Activated CD8-positive, alpha-beta memory T cell treated with anti-CD3 and anti-CD28 coated beads for 4 hours (primary cell): Measurements from ENCODE around the gene MYO6.

Experiments
- DNase-seq, 2 donors: peaks; one replicate each; pipeline ENCODE4 v3.0.0-alpha.2; 2020; ENCODE audit warnings: low read depth in 2 of 2

Gene MYO6

DNA sequence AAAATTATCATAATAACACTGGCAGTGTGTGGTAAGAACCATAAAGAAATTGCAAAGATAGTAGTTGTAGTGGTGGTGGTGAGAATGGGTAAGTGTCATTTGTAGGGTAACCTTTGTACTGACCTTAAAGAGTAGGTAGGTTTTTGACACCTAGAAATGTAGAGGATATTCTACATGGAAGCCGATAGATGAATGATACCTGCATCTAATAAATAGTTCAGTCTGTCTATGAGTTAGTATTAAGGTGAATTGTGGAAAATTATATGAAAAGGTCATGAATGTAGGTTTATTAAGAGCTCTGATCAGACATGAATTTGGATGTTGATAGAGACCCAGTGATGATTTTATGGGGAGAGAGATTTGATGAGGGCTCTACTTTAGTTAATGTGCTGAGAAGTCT lies 78.1 kb downstream of the MYO6 start:
- no peak for DNase-seq

DNA sequence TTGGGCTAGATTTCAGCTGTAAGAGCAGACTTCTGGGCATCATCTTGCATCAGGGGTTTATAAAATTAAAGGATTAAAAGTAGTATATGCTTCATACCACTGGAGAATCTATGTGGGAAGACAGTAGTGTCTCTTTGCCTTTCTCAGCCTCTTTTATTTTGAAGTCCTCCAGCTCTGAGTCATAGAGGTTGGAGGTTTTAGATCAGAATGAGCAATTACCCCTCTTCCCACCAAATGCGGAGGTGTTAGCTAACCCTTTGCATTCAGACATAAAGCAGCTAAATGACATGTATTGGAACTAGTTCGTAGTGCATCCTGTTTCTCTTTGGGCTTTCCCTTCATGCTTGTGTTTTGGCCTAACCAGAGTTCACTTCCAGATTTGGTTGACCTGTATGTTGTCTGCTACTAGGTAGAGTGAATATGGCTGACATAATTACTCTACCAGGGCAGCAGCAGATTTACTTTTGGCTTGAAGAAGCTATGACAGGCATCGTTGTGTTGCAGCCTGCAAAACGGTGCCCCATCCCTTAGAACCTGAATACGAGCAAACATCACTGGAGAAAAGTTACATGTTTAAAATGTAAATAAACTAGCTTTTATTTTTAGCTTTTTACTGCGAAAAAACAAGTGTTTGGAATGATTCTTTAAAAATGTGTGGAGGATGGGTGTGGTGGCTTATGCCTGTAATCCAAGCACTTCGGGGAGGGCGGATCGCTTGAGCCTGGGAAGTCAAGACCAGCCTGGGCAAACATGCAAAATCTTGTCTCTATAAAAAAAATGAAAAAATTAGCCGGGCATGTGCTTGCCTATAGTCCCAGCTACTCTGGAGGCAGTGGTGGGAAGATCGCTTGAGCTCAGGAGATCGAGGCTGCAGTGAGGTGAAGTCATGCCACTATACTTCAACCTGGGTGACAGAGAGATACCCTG lies 82.2 kb downstream of the MYO6 start:
- no peak for DNase-seq

DNA sequence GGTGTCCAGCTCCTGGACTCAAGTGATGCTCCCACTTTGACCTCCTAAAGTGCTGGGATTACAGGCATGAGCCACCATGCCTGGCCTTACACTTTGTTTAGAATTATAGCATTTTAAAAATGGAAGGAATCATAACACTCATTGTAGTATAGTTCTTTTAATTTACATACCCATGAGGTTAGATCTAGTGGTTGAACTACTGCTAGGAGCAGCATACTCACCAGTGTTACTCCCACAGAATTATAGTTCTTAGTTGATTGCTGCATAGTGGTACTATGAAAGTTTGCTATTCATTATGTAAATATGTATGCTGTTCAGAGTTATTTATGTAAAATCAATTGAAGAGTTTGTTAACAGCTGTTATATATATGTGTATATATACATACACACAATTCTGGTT lies 85.4 kb downstream of the MYO6 start:
- DNase-seq: no peak

DNA sequence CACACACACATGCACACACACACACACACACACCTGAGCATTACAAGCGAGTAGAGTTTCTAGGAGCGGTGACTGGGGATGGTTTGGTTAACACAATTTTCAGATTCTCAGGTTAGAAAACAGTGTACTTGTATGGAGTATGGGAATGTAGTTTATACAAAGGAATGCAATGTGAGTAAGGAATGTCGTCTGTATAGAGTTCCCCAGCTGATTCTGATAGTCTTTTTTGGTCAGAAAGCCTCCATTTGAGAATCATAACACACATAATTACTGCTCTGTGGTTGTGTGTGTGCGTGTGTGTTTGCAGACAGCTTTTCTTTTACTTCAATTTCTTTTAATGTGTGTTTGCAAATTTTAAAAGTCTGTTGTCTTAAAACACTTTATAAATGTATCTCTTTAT lies 93.2 kb downstream of the MYO6 start:
- no peak for DNase-seq

DNA sequence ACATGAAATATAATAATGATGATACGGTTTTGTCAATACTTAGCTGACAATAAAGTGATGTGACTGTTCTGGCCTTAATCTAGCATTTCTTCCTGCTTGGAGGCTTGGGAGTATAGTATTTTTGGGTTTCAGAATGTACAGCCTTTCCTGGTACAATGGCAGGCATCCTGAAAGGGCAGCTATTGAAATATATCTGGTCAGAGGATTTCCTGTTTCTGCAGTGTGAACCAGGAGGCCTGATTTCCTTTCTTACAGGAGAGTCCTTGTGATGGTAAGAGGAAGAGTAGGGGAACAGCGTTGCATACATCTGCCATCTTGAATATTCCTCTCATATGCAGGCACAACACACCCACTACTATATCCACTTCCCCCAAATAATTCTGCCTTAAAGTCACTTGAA lies 93.7 kb downstream of the MYO6 start:
- DNase-seq: no peak

DNA sequence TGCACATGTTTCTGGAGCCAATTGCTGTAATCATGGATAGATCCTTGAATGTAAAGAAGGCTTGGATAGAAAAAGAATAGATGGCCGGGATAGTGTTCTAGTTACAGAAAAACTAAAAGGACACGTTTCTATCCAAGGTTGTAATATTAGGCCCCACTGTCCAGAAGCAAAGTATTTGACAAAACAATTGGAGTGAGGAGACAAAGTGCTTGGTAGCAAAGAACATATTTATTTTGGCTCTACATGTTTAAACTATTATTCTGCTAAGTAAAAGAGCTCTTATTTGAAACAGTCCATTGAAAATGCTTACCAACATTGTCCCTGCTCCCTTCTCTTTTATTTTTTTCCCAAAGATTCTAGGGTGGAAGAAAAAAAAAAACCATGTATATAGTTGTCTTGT lies 94.4 kb downstream of the MYO6 start:
- no peak for DNase-seq

DNA sequence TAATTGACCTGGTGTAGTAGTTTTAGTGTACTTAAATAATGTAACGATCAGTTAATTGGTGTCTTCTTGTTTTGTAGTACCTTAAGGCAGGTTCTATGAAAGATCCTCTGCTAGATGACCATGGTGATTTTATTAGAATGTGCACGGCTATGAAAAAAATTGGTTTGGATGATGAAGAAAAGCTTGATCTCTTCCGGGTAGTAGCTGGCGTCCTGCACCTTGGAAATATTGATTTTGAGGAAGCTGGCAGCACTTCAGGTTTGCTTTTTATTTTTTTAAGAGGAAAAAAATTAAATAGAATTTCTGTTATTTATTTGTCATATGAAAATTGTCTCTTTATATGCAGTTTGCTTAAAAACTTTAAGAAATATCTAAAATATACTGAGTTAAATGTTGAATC lies 99.2 kb downstream of the MYO6 start:
- DNase-seq: no peak

DNA sequence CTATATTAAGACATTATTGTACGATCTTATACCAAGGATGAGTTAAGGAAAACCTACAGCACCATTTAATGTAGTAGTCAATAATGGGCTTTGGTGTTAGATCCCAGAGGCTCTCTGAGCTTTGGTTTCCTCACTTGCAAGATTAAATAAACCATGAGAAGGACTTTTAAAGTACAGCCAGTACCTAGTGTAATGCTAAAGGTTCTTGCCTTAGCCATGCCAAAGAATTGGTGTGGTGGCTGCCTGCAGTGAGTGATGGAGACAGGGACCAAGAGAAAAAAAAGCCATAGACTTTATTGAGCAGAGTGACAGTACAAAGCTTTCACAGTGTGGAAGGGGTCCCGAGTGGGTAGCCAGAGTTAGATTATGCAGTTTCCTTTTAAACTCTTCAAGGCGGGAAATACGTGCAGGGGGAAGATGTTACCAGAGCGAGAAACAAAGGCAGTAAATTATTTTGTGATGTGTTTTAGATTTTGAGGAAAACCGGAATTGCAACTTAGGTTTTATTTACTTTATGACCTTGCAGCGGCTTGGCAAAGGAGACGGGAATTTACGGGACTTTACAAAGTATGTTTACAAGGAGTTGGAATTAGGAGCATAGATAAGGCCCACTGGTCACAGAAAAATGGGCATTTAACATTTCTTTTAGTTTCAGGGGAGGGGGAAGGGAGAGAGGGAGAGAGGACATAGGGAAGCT lies 100.4 kb downstream of the MYO6 start:
- no peak for DNase-seq

DNA sequence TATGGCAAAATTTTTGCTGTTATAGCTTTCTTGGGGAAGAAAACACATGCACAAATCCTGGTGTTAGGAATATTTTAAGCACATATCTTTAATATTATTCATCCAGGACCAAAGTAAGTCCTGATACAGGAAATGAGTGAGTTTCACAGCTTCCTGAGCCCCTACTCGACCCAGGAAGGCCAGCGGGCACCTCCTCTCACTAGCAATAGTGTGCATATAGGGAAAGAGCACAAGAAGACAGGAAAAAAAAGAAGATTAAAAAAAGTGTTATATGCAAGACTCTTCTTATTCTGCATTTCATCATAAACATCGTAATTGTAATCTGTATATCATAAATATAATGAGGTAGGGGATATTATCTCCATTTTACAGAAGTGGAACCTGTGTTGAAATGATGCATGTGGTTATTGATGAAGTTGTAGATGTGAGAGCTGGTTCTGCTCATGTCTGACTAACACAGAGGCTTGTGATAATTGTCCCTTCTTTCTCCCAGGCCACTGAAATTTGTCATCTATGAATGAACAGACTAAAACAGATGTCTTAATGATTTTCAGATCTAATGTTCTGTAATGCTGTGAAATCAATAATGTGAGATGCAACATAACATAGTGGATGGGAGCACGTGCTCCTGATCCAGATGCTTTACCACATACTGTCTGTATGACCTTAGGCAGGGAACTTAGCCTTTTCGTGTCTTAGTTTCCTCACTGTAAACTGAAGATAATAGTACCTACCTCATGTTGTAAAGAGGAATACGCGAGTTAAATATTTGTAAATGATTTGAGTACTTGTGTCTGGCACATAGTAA lies 101.2 kb downstream of the MYO6 start:
- DNase-seq: no peak

DNA sequence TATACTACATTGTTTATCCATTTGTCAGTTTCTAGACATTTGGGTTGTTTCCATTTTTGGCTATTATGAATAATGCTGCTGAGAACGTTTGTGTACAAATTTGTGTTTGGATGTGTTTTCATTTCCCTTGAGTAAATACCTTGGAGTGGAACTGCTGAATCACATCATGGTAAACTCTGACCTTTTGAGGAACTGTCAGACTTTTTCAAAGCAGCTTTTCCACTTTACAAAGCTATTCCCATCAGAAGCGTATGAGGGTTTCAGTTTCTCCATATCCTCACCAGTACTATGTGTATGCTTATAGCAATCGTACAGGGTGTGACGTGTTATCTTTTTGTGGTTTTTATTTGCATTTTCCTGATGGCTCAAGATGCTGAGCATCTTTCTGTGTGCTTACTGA lies 103.7 kb downstream of the MYO6 start:
- DNase-seq: no peak

DNA sequence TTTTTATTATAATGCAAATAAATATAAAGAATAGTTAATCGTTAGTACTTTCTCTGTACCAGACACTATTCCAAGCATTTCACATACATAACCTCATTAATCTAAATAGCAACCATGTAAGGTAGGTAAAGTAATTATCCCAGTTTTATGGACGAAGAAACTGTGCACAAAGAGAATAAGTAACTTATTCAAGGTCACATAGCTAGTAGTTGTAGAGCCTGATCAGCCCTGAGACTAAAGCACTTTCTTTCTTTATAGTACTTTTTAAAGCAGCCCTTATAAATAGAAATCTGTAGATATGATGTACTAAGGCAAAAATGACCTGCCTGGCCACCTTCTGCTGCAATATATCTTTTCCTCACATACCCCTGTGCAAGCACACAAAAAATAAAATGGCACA lies 104.8 kb downstream of the MYO6 start:
- no peak for DNase-seq

DNA sequence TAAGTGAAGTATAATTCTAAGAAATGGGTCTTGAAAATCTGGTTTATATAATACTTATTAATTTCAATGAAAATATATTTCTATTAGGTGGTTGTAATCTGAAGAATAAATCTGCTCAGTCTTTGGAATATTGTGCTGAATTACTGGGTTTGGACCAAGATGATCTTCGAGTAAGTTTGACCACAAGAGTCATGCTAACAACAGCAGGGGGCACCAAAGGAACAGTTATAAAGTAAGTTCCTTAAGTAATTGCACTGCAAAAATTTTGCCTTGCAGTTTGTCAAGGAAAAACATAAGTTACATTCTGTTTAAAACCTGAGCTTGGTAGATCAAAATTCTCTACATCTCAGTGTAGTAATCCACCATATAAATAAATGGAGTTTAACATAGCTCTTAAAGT lies 106.0 kb downstream of the MYO6 start:
- DNase-seq: no peak

DNA sequence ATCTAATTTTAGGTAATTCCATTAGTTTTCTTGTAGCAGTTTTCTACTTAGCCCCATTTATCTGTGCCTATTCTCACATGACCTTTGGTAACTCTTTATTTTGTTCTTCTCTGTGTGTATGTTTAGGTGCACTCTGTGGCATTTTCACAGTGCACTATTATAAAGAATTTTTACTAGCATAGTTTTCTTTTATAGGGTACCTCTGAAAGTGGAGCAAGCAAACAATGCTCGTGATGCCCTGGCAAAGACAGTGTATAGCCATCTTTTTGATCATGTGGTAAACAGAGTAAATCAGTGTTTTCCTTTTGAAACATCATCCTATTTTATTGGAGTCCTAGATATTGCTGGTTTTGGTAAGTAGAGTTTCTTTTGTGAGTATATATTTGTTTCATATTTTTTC lies 107.9 kb downstream of the MYO6 start:
- no peak for DNase-seq

DNA sequence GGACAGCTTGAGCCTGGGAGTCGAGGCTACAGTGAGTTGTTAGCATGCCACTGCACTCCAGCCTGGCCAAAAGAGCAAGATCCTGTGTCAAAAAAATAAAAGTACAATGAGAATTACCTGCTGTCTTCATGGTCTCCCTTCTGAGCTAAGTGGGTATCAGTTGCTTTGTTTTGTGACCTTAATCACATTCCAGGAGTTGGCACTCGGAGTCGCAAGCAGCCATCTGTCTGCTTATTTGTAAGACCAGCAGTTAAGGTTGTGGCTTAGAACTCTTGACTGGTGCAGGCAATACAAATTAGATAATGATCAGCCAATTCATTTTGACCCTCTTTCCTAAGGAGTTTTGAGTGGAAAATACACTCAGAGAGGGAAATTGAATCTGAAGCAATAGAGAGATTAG lies 114.0 kb downstream of the MYO6 start:
- DNase-seq: no peak

DNA sequence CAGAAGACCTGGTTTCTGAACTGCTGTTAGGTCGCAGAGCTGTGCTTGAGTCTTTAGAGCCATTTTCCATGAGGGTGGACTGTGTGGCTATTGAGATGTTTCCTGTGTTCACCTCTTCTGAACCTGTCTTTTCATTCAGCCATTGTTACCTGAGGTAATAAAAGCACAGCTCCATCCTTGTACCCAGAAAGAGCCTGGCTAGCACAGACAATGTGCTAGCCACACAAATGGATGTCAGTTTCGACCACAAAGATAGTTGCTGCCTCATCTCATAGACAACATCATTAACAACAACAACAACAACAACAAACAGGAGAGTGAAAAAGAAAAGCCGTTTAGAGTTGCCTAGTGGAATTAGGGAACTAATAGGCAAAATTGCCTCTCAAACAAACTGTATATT lies 114.7 kb downstream of the MYO6 start:
- no peak for DNase-seq

DNA sequence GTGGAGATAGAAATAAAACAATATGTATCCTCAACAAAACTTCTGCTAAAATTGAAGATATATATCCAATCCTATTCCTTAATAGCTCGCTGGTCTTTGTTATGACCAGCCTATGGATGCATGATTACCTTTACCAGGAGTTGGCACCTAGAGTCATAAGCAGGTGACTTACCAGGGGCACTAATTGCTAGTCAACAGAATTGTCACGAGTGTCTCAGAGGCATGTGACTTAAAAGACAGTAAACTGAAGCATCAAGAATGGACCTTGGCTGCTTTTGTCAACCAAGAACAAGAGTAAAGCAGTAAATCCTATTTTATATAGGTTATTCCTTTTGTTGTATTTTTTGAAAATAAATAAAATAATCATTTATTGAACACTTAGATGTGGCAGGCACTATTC lies 115.4 kb downstream of the MYO6 start:
- DNase-seq: no peak

DNA sequence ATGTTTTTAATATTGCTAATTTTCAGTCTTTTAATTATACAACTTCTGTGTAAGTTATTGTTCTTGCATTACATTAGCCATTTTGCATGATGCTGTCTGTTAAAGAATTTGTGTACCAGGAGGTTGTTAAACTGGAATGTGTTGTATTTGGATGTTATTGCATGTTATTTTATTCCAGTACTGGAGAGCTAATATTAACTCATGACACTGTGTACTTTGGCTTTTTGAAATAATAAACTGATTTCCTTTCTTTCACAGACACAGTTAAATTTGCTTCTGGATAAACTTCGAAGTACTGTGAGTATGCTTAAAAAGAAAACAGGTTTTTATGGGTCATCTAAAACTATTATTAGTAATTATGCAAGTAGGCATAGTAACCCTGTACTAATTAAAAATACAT lies 121.3 kb downstream of the MYO6 start:
- no peak for DNase-seq

DNA sequence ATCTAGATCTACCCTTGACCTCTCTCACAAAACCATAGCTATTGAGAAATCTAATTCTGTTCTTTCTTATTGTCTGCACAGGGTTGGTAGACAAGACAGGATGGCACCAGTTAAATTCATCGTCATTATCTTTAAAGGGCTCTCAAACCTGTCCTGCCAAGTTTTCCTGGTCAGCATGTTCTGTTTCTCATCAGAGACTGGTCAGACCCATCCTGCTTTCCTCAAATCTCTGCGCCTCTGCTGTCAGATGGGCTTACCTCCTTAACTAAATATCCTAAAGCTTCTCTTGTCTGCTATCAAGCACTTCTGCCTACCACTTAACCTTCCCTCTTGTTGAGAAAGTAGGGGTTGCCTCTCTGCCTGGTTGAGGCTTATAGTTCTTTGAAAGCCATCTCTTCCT lies 125.2 kb downstream of the MYO6 start:
- no peak for DNase-seq

DNA sequence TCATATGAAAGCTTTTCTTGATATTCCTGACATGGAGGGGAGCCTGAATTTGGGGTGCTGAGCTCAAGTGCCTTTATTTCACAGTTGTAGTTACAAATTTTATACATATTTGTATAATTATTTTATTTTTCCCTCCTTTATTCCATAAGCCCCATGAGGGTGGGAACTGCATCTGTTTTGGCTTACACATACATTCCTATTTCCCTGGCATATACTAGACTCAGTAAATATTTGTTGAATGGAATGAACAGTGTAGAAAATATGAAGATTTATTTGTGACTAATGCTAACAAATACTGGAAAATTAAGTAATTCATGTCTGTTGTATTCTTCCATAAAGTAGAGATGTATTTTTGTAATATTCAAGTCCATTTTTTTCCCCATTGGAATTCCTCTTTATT lies 127.1 kb downstream of the MYO6 start:
- DNase-seq: no peak

DNA sequence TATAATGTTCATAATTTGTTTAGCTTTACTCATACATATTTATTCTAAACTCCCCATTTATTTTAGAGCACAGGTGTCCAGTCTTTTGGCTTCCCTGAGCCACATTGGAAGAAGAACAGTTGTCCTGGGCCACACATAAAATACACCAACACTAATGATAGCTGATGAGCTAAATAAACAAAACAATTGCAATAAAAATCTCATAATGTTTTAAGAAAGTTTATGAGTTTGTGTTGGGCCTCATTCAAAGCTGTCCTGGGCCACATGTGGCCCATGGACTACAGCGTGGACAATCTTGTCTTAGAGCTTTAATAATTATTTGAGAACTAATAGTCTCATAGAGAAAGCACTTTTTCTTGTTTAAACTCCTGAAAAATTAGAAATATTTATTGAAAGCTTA lies 131.3 kb downstream of the MYO6 start:
- no peak for DNase-seq

DNA sequence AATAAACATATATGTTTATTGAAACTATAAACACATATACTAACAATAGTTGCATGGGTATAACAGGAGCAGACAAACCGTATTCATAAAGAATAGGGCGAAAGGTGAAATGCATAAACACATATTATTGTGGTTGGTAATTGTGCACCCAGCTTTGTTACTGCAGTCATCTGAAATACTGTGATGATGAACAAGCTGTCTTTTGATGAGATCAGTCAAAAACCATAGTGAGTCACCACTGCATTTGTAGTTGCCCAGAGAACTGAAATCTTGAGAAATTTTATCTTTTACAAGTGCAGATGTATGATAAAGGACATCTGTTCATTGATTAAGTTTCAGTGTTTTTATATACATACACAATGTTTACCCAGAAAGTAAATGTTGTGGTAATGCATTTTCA lies 133.7 kb downstream of the MYO6 start:
- no peak for DNase-seq

DNA sequence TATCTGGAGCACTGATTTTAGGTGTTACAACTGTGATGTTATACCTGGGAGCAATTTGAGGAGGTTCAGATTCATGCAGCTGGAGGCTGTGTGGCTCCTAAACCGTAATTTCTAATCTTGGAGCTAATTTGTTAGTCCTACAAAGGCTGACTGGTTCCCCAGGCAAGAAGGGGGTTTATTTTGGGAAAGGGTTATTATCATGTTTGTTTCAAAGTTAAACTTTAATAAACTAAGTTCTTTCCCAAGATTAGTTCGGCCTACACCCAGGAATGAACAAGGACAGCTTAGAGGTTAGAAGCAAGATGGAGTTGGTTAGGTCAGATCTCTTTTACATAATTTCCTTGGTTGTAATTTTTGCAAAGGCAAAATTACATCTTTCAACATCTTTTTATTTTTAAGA lies 135.8 kb downstream of the MYO6 start:
- DNase-seq: no peak

DNA sequence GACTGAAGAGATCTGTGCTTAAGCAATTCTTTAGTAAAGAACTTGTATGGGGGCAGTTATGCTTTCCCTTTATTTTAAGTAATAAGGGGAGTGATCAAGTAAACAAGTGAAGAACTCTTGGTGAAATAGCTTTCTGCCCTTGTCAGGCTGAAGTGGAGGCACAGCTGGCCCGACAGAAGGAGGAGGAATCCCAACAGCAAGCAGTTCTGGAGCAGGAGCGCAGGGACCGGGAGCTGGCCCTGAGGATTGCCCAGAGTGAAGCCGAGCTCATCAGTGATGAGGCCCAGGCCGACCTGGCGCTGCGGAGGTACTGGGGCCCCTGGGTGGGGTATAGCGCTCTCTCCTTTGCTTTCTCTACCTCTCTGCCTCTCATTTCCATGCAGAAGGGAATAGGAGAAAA lies 143.3 kb downstream of the MYO6 start:
- no peak for DNase-seq
